OCI-LY3 (cell line): ENCODE data around the gene FRMD7.

Source experiments
- EZH2phosphoT487 ChIP-seq: fragments of 200-600 bp; shearing (Covaris generic); IDR thresholded peaks from 2 replicates; pipeline ENCODE4 v1.6.1; 2018; ENCODE audit warnings: antibody characterized with exemption, mixed run types, low read depth
- TF ChIP-seq, protein P1 (sequence below): fragments of 200-600, 300-600 bp; sonication (generic); IDR thresholded peaks from 2 replicates; pipeline ENCODE4 v1.5.1; 2014; ENCODE audit warnings: antibody characterized with exemption, low read length, low read depth

DNA sequence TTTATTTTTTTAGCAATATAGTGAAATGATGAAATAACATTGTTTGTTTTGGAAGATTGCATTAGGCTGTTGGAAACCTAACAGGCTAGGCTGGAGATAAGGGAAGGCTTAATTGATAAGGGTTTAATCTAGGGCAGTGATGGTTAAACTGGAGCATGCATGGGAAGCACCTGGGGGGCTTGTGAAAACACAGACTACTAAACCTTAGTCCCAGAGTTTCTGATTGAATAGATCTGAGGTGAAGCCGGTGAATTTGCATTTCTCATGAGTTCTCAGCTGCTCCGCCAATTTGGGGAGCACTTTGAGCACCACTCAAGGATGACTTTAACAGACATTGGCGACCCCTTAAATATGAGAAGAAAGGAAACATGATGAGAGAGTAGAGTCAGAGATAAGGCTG, 93.2 kb downstream of the FRMD7 start:
- TF ChIP-seq, protein P1, sequence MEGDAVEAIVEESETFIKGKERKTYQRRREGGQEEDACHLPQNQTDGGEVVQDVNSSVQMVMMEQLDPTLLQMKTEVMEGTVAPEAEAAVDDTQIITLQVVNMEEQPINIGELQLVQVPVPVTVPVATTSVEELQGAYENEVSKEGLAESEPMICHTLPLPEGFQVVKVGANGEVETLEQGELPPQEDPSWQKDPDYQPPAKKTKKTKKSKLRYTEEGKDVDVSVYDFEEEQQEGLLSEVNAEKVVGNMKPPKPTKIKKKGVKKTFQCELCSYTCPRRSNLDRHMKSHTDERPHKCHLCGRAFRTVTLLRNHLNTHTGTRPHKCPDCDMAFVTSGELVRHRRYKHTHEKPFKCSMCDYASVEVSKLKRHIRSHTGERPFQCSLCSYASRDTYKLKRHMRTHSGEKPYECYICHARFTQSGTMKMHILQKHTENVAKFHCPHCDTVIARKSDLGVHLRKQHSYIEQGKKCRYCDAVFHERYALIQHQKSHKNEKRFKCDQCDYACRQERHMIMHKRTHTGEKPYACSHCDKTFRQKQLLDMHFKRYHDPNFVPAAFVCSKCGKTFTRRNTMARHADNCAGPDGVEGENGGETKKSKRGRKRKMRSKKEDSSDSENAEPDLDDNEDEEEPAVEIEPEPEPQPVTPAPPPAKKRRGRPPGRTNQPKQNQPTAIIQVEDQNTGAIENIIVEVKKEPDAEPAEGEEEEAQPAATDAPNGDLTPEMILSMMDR, result no peak
- no peak for TF ChIP-seq EZH2phosphoT487
